ENCODE results near the gene MAGEL2.

DNA sequence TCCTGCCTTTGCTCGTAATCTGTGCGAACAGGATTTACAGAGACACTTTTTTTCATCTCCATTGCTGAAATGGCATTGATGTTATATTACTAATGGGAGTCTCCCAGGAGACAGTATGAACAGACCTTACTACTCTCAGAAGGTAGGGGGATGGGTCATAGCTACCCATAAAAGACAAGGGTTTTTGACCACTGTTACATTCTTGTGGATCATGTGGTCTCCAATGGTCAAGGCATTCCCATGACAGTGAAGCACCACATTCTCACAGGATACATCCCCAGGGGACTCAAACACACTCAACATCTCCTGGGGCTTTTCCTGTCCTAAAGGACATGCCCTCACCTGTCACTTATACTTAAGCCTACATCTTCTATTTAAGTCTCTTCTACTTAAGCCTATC is 41.4 kb downstream of the MAGEL2 start:
- TF ChIP-seq CTCF (IDR thresholded peaks at IDR 0.05; ENCODE audit: low read depth, low read length) (no peak), EZH2phosphoT487 (IDR thresholded peaks at IDR 0.05; ENCODE audit: low read depth) (no peak)
